ENCODE results near the gene RMRP. TPM values are rescaled to one million over a fixed set of nuclear protein-coding genes. Genes with fewer than 3 reads are reported as not detected.

Gene RMRP
- total and polyA plus RNA-seq, 9 of the 15 experiments (the other 6 are each of a cell fraction or from before 2014, with no cell fraction given) = 75.7 to 89,974 (median 13,378) TPM; not detected in 3

DNA sequence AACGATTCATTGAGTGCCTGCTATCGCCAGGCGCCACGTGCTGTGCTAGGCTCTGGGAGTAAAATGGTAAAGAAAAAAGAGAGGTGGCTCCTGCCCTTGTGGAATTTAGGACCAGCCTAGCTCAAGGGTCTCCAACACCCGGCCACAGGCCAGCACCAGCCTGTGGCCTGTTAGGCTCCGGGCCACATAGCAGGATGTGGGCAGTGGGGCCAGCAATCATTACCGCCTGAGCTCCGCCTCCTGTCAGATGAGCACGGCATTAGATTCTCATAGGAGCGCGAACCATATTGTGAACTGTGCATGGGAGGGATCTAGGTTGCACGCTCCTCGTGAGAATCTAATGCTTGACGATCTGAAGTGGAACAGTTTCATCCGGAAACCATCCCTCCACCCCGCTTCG is 1.5 kb downstream of the RMRP start:
- 68% methylated on average over 10 of the region's 17 CpGs for WGBS (ENCODE audit: insufficient coverage, low coverage, missing lambda C conversion rate)
- intact Hi-C loops (cut with micrococcal nuclease) = loop anchor here (2.0 to 5.0 kb wide), 3 partner anchors 41 to 76 kb away; partner anchors contain the start of genes CREB3, TESK1 and TLN1
- ChIA-PET POLR2A (interaction anchor here (0.7 to 2.6 kb wide), 6 partner anchors 9 to 133 kb away, joined by 3 to 14 read pairs (median 3); no protein-coding TSS in a partner anchor), CTCF (ENCODE audit: low intra/inter-chr PET ratio) (no interaction called here)
- H3K4me1 ChIP-seq (replicated peaks in 1 of 2; ENCODE audit: control insufficient read depth in 2 of 2, insufficient read depth in 2 of 2, low read length in 2 of 2) = peaks cover 11 to 21% of the 10 kb centered on the region in 2 experiments; a peak in 4 of 5 replicates
- H2AFZ ChIP-seq (ENCODE audit: low read depth, low read length) = peak overlapping the region; percentile 99
- H4K20me1 ChIP-seq (replicated peaks; ENCODE audit: control insufficient read depth, insufficient read depth, low read length) = no peaks in the 10 kb centered on the region
- H3K9me3 ChIP-seq (replicated peaks; ENCODE audit: control insufficient read depth, insufficient read depth, low read depth, low read length) = no peaks in the 10 kb centered on the region
- no peaks in the 10 kb centered on the region for H3K27me3 ChIP-seq (ENCODE audit: control insufficient read depth in 2 of 2, insufficient read depth in 2 of 2, low read length in 2 of 2)
- DNase-seq (ENCODE audit: extremely low read depth in 1 of 4, low spot score in 3 of 4) = no peak
- peaks cover 15% of the 10 kb centered on the region; the same call in 1 of the 3 replicates for H3K36me3 ChIP-seq (ENCODE audit: control insufficient read depth, insufficient read depth, low read length)
- BruUV-seq (replicated peaks) = no TSS peak
- no peak for FAIRE-seq
- H3K27ac ChIP-seq (ENCODE audit: extremely low read depth, low read depth, low read length) = no peak overlapping the region
- ATAC-seq = no peak
- no peaks in the 10 kb centered on the region for H3K9me1 ChIP-seq (ENCODE audit: control insufficient read depth, insufficient read depth, low read length)
- H3K4me2 ChIP-seq (ENCODE audit: insufficient read depth, low read length) = peak overlapping the region; percentile 96; the same call in 1 of the 2 replicates
- H3K79me2 ChIP-seq (ENCODE audit: control insufficient read depth, insufficient read depth, low read length) = peaks cover 8% of the 10 kb centered on the region; the same call in 2 of the 3 replicates
- no peak overlapping the region for H3K4me3 ChIP-seq
- no peak overlapping the region for H3K9ac ChIP-seq (ENCODE audit: insufficient read depth in 1 of 2, low read depth in 2 of 2, low read length in 2 of 2)
- TF ChIP-seq ZNF41 (CRISPR knock-in tag; conservative IDR thresholded peaks at IDR 0.05) (no peak), ZBTB33 (CRISPR knock-in tag; IDR thresholded peaks at IDR 0.05) (peak; percentile 54; the same call in 1 of the 2 replicates), ZNF717 (CRISPR knock-in tag; IDR thresholded peaks at IDR 0.05) (no peak), ZNF707 (CRISPR knock-in tag; conservative IDR thresholded peaks at IDR 0.05) (no peak), ZKSCAN8 (CRISPR knock-in tag; IDR thresholded peaks at IDR 0.05) (no peak)
- TF ChIP-seq, protein P1, sequence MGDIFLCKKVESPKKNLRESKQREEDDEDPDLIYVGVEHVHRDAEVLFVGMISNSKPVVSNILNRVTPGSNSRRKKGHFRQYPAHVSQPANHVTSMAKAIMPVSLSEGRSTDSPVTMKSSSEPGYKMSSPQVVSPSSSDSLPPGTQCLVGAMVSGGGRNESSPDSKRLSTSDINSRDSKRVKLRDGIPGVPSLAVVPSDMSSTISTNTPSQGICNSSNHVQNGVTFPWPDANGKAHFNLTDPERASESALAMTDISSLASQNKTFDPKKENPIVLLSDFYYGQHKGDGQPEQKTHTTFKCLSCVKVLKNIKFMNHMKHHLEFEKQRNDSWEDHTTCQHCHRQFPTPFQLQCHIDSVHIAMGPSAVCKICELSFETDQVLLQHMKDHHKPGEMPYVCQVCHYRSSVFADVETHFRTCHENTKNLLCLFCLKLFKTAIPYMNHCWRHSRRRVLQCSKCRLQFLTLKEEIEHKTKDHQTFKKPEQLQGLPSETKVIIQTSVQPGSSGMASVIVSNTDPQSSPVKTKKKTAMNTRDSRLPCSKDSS (IDR thresholded peaks at IDR 0.05; ENCODE audit: low read depth, partially characterized antibody) = no peak
- in situ Hi-C loops (cut with MboI) = no loop called here
